Measurements from ENCODE around the gene PAFAH1B1.

PAFAH1B1 gene

GRCh38 chr17:2710803-2711607, 117.6 kb downstream of the PAFAH1B1 start:
- TF ChIP-seq FOXP2 (optimal IDR thresholded peaks at IDR 0.05; ENCODE audit: borderline replicate concordance, extremely low read depth, extremely low read length, insufficient read depth): no peak
- peak; percentile 1; the same call in 1 of the 2 replicates for TF ChIP-seq TAF1 (IDR thresholded peaks at IDR 0.05; ENCODE audit: borderline replicate concordance, insufficient read depth, low read length)
- no peak for TF ChIP-seq REST (IDR thresholded peaks at IDR 0.05; ENCODE audit: insufficient read depth in 1 of 2, low read depth in 2 of 2, low read length in 2 of 2)

- TF ChIP-seq FOXP2 (optimal IDR thresholded peaks at IDR 0.05; ENCODE audit: borderline replicate concordance, extremely low read depth, extremely low read length, insufficient read depth) (peak; percentile 90), POLR2AphosphoS5 (IDR thresholded peaks at IDR 0.05; ENCODE audit: low read depth, low read length) (peak; percentile 74), SIN3A (IDR thresholded peaks at IDR 0.05; ENCODE audit: borderline replicate concordance, insufficient read depth, low read length) (peak; percentile 98), REST (IDR thresholded peaks at IDR 0.05; ENCODE audit: insufficient read depth in 1 of 2, low read depth in 2 of 2, low read length in 2 of 2) (peak; percentile 56 to 65; a peak in 1 of 4 replicates), TAF1 (IDR thresholded peaks at IDR 0.05; ENCODE audit: borderline replicate concordance, insufficient read depth, low read length) (peak; percentile 87; the same call in 1 of the 2 replicates)
Observed at GRCh38 chr17:2711608-2712299, 118.3 kb downstream of the PAFAH1B1 start, which contains the start of gene CLUH. TSS of gene CLUH (minus strand) at chr17:2711764. CDS start at chr17:2711661, 103 bp downstream.

GRCh38 chr17:2712300-2713043, 119.0 kb downstream of the PAFAH1B1 start:
- TF ChIP-seq SIN3A (IDR thresholded peaks at IDR 0.05; ENCODE audit: borderline replicate concordance, insufficient read depth, low read length): no peak
- no peak for TF ChIP-seq FOXP2 (optimal IDR thresholded peaks at IDR 0.05; ENCODE audit: borderline replicate concordance, extremely low read depth, extremely low read length, insufficient read depth)
- TF ChIP-seq REST (IDR thresholded peaks at IDR 0.05; ENCODE audit: insufficient read depth in 1 of 2, low read depth in 2 of 2, low read length in 2 of 2): no peak
- no peak for TF ChIP-seq POLR2AphosphoS5 (IDR thresholded peaks at IDR 0.05; ENCODE audit: low read depth, low read length)
- TF ChIP-seq TAF1 (IDR thresholded peaks at IDR 0.05; ENCODE audit: borderline replicate concordance, insufficient read depth, low read length): no peak

GRCh38 chr17:2713881-2714280, 120.4 kb downstream of the PAFAH1B1 start:
- no peak for TF ChIP-seq TAF1 (IDR thresholded peaks at IDR 0.05; ENCODE audit: borderline replicate concordance, insufficient read depth, low read length)
- TF ChIP-seq SIN3A (IDR thresholded peaks at IDR 0.05; ENCODE audit: borderline replicate concordance, insufficient read depth, low read length): no peak
- no peak for TF ChIP-seq POLR2AphosphoS5 (IDR thresholded peaks at IDR 0.05; ENCODE audit: low read depth, low read length)
- TF ChIP-seq REST (IDR thresholded peaks at IDR 0.05; ENCODE audit: insufficient read depth in 1 of 2, low read depth in 2 of 2, low read length in 2 of 2): no peak
- no peak for TF ChIP-seq FOXP2 (optimal IDR thresholded peaks at IDR 0.05; ENCODE audit: borderline replicate concordance, extremely low read depth, extremely low read length, insufficient read depth)
